Gastroesophageal sphincter (tissue), 4 donors: ENCODE measurements around the gene ANKRD36. TPM values are rescaled to one million over a fixed set of nuclear protein-coding genes. Genes with fewer than 3 reads are reported as not detected.
"Not testable (repeated sequence)": the region's sequence is repeated elsewhere in the genome, so short reads cannot be mapped to it uniquely, and the experiment has no call there.

Experiments used
- ATAC-seq: fragments of 150-250 bp; one replicate; pipeline ENCODE4 v1.9.1; 2016; ENCODE audit warnings: mild to moderate bottlenecking, moderate library complexity
- H3K27ac ChIP-seq, 4 donors: fragments of 200-600 bp; sonication (generic) in 3 of 4; 1 replicate in 3 of 4; 2 replicates in 1 of 4; pipeline ENCODE4 v1.5.1; 2016 to 2019
- H3K27me3 ChIP-seq: fragments of 200-600 bp; sonication (generic); one replicate; pipeline ENCODE4 v1.5.1; 2019
- H3K36me3 ChIP-seq, 2 donors: fragments of 200-600 bp; sonication (generic); one replicate each; pipeline ENCODE4 v1.5.1; 2019; ENCODE audit warnings: control low read depth in 1 of 2
- H3K4me1 ChIP-seq, 3 donors: fragments of 200-600 bp; sonication (generic); 1 replicate in 2 of 3; 2 replicates in 1 of 3; pipeline ENCODE4 v1.5.1; 2016 to 2019; ENCODE audit warnings: control low read depth in 2 of 3
- H3K4me3 ChIP-seq, 2 donors: fragments of 200-600 bp; sonication (generic); one replicate each; pipeline ENCODE4 v1.5.1; 2019; ENCODE audit warnings: mild to moderate bottlenecking in 1 of 2, moderate library complexity in 1 of 2
- H3K9me3 ChIP-seq, 3 donors: fragments of 200-600 bp; sonication (generic); one replicate each; pipeline ENCODE4 v1.5.1; 2017 to 2019; ENCODE audit warnings: control low read depth in 2 of 3
- EP300 ChIP-seq: sonication (generic); formaldehyde crosslinking; IDR thresholded peaks from one replicate; pipeline ENCODE4 v1.6.1; 2017; ENCODE audit warnings: antibody characterized with exemption, mild to moderate bottlenecking
- POLR2A ChIP-seq, 2 donors: fragments of 450-650 bp; IDR thresholded peaks; one replicate each; pipeline ENCODE4 v1.6.1; 2017; ENCODE audit warnings: antibody characterized with exemption in 2 of 2, mild to moderate bottlenecking in 2 of 2, moderate library complexity in 1 of 2
- POLR2AphosphoS5 ChIP-seq: sonication (generic); formaldehyde crosslinking; IDR thresholded peaks from one replicate; pipeline ENCODE4 v1.6.1; 2017; ENCODE audit warnings: antibody characterized with exemption
- WGBS, 2 donors: methylation state at CpG; one replicate each; pipeline ENCODE4 v1.1.5; 2018; ENCODE audit warnings: low coverage in 1 of 2; 5-methylcytosine and 5-hydroxymethylcytosine counted together
- total RNA-seq, 4 donors: library from RNA; depleted of rRNA; stranded (reverse); fragments of >200 nt; gene quantifications; one replicate each; pipeline ENCODE4 v1.1.0, GENCODE V29; 2016
- TF ChIP-seq, protein P1 (sequence below), 4 experiments: fragments of 200-600 bp in 2 of 4; fragments of 450-650 bp in 2 of 4; sonication (generic) in 1 of 4; IDR thresholded peaks; one replicate each; pipeline ENCODE4 v1.5.1; 2017 to 2019; ENCODE audit warnings: antibody characterized with exemption in 4 of 4, mild to moderate bottlenecking in 2 of 4, moderate library complexity in 2 of 4

ANKRD36 gene
- 10 to 100 TPM in 3 of 4 donors, 1 to 10 TPM in 1; 7.6 to 65.4 (median 24.8) TPM for total RNA-seq

- peak within 1 kb of the TSS; percentile 61 to 63 for H3K4me3 ChIP-seq
- not testable (repeated sequence) for H3K4me1 ChIP-seq, H3K27me3 ChIP-seq, H3K9me3 ChIP-seq, H3K36me3 ChIP-seq
- ATAC-seq = peak; percentile 97
- 0% methylated on average over 16 of the region's 74 CpGs; no CpG with 5 or more reads in 1 of the 2 donors for WGBS, 2 donors
- peak within 1 kb of the TSS; percentile 88 to 98 (median 93) for H3K27ac ChIP-seq
- TF ChIP-seq, protein P1, sequence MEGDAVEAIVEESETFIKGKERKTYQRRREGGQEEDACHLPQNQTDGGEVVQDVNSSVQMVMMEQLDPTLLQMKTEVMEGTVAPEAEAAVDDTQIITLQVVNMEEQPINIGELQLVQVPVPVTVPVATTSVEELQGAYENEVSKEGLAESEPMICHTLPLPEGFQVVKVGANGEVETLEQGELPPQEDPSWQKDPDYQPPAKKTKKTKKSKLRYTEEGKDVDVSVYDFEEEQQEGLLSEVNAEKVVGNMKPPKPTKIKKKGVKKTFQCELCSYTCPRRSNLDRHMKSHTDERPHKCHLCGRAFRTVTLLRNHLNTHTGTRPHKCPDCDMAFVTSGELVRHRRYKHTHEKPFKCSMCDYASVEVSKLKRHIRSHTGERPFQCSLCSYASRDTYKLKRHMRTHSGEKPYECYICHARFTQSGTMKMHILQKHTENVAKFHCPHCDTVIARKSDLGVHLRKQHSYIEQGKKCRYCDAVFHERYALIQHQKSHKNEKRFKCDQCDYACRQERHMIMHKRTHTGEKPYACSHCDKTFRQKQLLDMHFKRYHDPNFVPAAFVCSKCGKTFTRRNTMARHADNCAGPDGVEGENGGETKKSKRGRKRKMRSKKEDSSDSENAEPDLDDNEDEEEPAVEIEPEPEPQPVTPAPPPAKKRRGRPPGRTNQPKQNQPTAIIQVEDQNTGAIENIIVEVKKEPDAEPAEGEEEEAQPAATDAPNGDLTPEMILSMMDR (IDR thresholded peaks at IDR 0.05) = peak; percentile 35 to 70 (median 70)
- TF ChIP-seq POLR2AphosphoS5 = peak; percentile 18
- peak in 1 of 2 donors; percentile 30 for TF ChIP-seq POLR2A (IDR thresholded peaks at IDR 0.05)
Measured at GRCh38 chr2:97113050-97113881, at the start of gene ANKRD36. Gene ANKRD36, plus strand, starts transcription at chr2:97113153. Its CDS starts 587 bp downstream, at chr2:97113740.

DNA sequence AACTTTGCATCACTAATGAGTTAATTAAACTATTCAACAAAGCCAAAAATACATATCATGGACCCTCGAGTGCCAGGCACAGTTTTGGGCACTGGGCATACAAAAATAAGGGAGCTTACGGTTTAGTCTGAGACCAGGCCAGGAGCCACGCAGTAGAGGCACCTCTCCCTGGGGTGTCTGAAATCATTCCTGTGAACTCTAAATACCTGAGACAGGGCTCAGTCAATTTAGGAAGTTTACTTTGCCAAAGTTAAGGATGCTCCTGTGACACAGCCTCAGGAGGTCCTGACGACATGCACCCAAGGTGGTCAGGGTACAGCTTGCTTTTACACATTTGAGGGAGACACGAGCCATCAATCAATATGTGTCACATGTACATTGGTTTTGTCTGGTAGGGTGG is 46.9 kb upstream of the ANKRD36 start:
- H3K4me3 ChIP-seq, H3K9me3 ChIP-seq, H3K36me3 ChIP-seq, H3K4me1 ChIP-seq, H3K27ac ChIP-seq, ATAC-seq: not testable (repeated sequence)
- peaks cover 13% of the 10 kb centered on the region for H3K27me3 ChIP-seq
- 60 to 67% methylated on average over 1 to 2 of the region's 5 CpGs for WGBS, 2 donors

DNA sequence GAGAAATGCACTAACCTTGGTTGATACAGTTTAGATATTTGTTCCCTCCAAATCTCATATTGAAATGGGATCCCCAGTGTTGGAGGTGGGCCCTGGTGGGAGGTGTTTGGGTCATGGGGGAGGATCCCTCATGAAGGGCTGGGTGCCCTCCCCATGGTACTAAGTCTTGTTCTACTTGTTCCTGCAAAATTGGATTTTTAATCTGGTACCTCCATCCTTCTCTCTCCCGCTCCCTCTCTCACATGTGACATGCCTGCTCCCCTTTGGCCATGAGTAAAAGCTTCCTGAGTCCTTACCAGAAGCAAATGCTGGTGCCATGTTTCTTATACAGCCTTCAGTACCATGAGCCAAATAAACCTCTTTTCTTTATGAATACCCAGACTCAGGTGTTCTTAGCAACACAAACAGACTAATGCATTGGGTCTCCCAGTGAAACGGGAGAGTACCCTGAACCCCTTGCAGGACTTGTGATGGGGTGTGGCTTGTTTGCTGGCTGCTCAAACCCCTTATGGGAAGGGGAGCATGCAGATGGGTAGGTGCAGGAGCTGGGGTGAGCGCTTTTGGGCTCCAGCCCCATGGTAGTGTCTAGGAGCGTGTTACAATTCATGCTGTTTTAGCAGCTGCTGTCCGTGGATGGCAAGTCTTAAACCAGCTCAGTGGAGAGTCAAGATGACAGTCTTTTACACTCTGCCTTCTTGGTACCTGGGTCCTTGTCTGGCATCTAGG is 45.5 kb upstream of the ANKRD36 start:
- H3K27me3 ChIP-seq = peaks cover 13% of the 10 kb centered on the region
- H3K4me1 ChIP-seq = no peaks in the 10 kb centered on the region
- H3K36me3 ChIP-seq = no peaks in the 10 kb centered on the region
- no peak for ATAC-seq
- no peak overlapping the region for H3K27ac ChIP-seq
- peaks cover 0 to 7% (median 0%) of the 10 kb centered on the region in 3 donors for H3K9me3 ChIP-seq
- TF ChIP-seq POLR2AphosphoS5 = no peak
- TF ChIP-seq POLR2A (IDR thresholded peaks at IDR 0.05) = no peak
- no peak overlapping the region for H3K4me3 ChIP-seq
- 67 to 68% methylated on average over 2 to 5 of the region's 5 CpGs for WGBS, 2 donors

DNA sequence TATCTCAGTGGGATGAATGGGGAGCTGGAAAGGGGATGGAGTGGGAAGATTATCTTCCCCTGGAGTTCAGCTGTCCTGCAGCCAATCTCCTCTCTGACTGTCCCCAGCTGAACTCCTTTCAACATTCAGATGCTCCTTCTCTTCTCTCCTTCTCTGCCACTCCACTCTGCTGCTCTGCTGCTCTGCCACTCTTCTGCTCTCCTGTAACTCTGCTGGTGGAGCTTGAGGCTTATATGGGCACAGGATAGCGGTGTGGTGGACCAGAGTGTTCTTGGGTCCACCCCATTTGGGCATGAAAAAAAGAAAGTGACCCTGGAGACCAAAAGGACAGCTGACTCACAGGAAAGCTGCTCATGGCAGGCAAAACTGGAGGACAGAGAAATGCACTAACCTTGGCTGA is 44.9 kb upstream of the ANKRD36 start:
- WGBS, 2 donors = no CpG with 5 or more reads among the region's 1 CpG
- H3K27me3 ChIP-seq = peaks cover 13% of the 10 kb centered on the region
- no peak for ATAC-seq
- TF ChIP-seq EP300 (no peak), POLR2A (IDR thresholded peaks at IDR 0.05) (no peak)
- TF ChIP-seq, protein P1 (IDR thresholded peaks at IDR 0.05) = no peak
- no peaks in the 10 kb centered on the region for H3K4me1 ChIP-seq
- no peak overlapping the region for H3K4me3 ChIP-seq
- no peaks in the 10 kb centered on the region for H3K36me3 ChIP-seq
- H3K9me3 ChIP-seq = peaks cover 0 to 7% (median 0%) of the 10 kb centered on the region in 3 donors
- no peak overlapping the region for H3K27ac ChIP-seq

DNA sequence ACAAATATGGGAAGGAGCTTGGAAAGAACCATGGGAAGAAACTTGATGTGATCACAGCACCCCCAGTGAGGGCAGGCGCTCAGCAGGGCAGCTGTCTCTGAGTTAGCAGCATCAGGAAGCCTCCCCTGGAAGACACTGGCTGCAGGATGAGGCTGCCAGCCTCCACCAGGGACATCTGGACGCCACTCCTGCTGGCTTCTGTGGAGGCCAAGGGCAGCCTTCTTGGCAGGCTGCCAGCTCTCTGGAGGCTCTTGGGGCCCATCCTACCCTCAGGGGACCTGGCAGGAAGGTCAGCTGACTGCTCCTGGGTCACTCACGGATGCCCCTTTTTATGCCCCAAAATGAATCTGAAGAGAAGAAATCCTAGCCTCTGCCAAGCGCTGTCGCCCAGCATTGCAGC is 44.2 kb upstream of the ANKRD36 start:
- 70% methylated on average over 2 of the region's 5 CpGs; no CpG with 5 or more reads in 1 of the 2 donors for WGBS, 2 donors
- not testable (repeated sequence) for H3K4me3 ChIP-seq, H3K27ac ChIP-seq, H3K4me1 ChIP-seq, ATAC-seq, H3K36me3 ChIP-seq, H3K9me3 ChIP-seq
- peaks cover 13% of the 10 kb centered on the region for H3K27me3 ChIP-seq

DNA sequence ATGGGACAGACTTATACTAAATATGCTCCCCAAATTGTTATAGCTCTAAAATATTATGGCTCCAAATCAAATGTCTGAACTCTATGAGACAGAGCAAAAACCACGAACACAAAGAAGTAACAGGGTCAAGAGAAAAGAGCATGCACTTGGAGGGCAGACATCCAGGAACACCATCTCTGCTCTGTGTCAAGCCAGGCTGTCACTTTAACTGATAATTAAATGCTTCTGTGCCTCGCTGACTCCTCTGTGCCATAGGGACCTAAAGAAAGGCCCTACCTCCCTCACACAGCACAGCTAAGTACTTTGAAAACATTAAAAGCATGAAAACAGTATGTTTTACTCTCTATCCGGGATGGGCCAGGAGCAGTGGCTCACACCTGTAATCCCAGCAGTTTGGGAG is 42.0 kb upstream of the ANKRD36 start:
- not testable (repeated sequence) for ATAC-seq, H3K4me3 ChIP-seq, H3K4me1 ChIP-seq, H3K27ac ChIP-seq, H3K36me3 ChIP-seq
- WGBS, 2 donors = 0% methylated on average over 1 of the region's 3 CpGs; no CpG with 5 or more reads in 1 of the 2 donors
- H3K27me3 ChIP-seq = peaks cover 13% of the 10 kb centered on the region
- peaks cover 0 to 10% (median 0%) of the 10 kb centered on the region in 3 donors for H3K9me3 ChIP-seq

DNA sequence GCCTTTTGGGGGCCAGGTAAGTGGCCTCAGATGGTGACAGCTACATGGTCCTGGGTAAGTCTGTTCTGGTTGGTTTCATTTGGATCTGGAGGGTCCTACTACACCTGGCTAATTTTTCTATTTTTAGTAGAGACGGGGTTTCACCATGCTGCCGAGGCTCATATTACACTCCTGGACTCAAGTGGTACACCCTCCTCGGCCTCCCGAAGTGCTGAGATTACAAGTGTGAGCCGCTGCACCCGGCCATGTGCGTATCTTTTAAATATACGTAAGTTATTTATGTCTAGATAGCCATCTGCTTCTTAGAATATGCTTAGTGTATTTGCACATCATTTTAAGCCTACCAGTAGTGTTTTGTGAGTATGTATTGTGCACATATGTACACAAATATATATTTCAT is 35.7 kb upstream of the ANKRD36 start:
- H3K27ac ChIP-seq, H3K27me3 ChIP-seq, H3K36me3 ChIP-seq, H3K4me3 ChIP-seq, ATAC-seq, H3K4me1 ChIP-seq, H3K9me3 ChIP-seq: not testable (repeated sequence)
- 79 to 82% methylated on average over 4 to 8 of the region's 8 CpGs for WGBS, 2 donors

- not testable (repeated sequence) for ATAC-seq
- WGBS, 2 donors = 20 to 88% methylated on average over 1 to 4 of the region's 10 CpGs
Measured at GRCh38 chr2:97080855-97081254, 32.1 kb upstream of the ANKRD36 start.

DNA sequence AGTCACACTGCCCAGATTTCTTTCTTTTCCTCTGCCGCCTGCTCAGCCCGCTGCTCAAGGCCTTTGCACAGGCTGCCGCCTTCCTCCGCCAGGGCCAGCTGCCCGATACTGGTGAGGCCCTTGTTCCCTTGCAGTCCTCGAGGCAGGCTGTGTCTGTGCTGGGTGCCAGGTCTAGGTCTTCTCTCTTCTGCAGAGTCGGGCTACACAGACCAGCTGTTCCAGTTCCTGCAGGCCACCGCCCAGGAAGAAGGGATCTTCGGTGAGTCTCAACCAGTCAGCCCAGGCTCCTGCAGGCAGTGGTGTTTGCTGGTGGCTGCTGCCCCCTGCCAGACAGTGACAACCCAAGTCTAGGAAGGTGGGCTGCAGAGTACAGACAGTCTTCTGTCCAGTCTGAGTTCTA is 30.7 kb upstream of the ANKRD36 start:
- not testable (repeated sequence) for H3K27me3 ChIP-seq, H3K36me3 ChIP-seq, H3K4me3 ChIP-seq, H3K4me1 ChIP-seq, H3K9me3 ChIP-seq, ATAC-seq, H3K27ac ChIP-seq
- no CpG with 5 or more reads among the region's 9 CpGs for WGBS, 2 donors

More at GRCh38 chr2:97080855-97081254, 32.1 kb upstream of the ANKRD36 start:
- H3K36me3 ChIP-seq, H3K4me3 ChIP-seq, H3K27ac ChIP-seq, H3K4me1 ChIP-seq, H3K9me3 ChIP-seq, H3K27me3 ChIP-seq: not testable (repeated sequence)

DNA sequence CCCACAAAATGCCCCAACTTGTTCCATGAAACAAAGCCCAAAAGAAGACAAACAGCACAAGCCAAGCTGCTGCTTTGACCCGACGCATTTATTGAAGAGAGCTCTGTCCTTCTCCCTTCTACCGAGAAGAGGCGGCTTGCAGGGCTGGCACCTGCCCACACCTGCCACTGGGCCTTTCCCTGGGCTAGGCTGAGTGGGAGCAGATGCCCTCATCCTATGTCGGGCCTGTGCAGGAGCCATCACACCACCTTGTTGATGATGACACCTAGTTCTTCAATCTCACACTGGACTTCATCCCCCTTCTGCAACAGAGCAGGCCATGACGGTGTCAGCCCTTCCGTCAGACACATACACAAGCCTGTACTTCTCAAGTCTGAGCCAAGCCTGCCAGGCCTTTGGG is 29.4 kb upstream of the ANKRD36 start:
- H3K9me3 ChIP-seq, H3K27me3 ChIP-seq, ATAC-seq, H3K27ac ChIP-seq, H3K4me3 ChIP-seq, H3K4me1 ChIP-seq: not testable (repeated sequence)
- 94% methylated on average over 3 of the region's 7 CpGs; no CpG with 5 or more reads in 1 of the 2 donors for WGBS, 2 donors
- peaks cover 0 to 11% of the 10 kb centered on the region in 2 donors for H3K36me3 ChIP-seq
